DND-41 (cell line): ENCODE measurements around the gene SLC22A16.

Source experiments
- CTCF ChIP-seq: IDR thresholded peaks from 2 replicates; pipeline ENCODE4 v1.5.1; 2012; ENCODE audit warnings: borderline replicate concordance, low read length, moderate library complexity, mild to moderate bottlenecking; ENCODE audit not compliant: poor library complexity, severe bottlenecking; ENCODE audit errors: extremely low read depth
- EZH2 ChIP-seq: IDR thresholded peaks from 3 replicates; pipeline ENCODE4 v1.6.1; 2012; ENCODE audit warnings: borderline replicate concordance, low read depth, mild to moderate bottlenecking, moderate library complexity, low read length, inconsistent platforms; ENCODE audit not compliant: severe bottlenecking

GRCh38 chr6:110432285-110432900, 44.0 kb downstream of the SLC22A16 start:
- TF ChIP-seq CTCF: no peak
- TF ChIP-seq EZH2: no peak
